Liver (tissue), 9 donors: Measurements from ENCODE around the gene TMBIM1. TPM values are rescaled to one million over a fixed set of nuclear protein-coding genes. Genes with fewer than 3 reads are reported as not detected.

ENCODE experiments used
- DNase-seq: peaks from one replicate; pipeline ENCODE4 v3.0.0-alpha.2; 2017; ENCODE audit warnings: low spot score
- H3K27ac ChIP-seq, 2 donors: one replicate each; pipeline ENCODE4 v1.7.0; 2013; ENCODE audit warnings: inconsistent platforms in 2 of 2, low read length in 2 of 2, control low read depth in 1 of 2, low read depth in 1 of 2, mild to moderate bottlenecking in 1 of 2
- H3K27me3 ChIP-seq, 4 donors: one replicate each; pipeline versions ENCODE4 v1.6.1 to v1.7.0; 2013; ENCODE audit warnings: low read length in 3 of 4, inconsistent platforms in 1 of 4, mild to moderate bottlenecking in 1 of 4, moderate library complexity in 1 of 4; ENCODE audit not compliant: control insufficient read depth in 4 of 4, insufficient read depth in 4 of 4
- H3K36me3 ChIP-seq, 4 donors: one replicate each; pipeline versions ENCODE4 v1.6.1 to v1.7.0; 2013; ENCODE audit warnings: low read length in 3 of 4, mild to moderate bottlenecking in 3 of 4, low read depth in 1 of 4, moderate library complexity in 1 of 4; ENCODE audit not compliant: control insufficient read depth in 4 of 4, insufficient read depth in 3 of 4
- H3K4me1 ChIP-seq, 4 donors: one replicate each; pipeline versions ENCODE4 v1.6.1 to v1.7.0; 2013; ENCODE audit warnings: low read length in 3 of 4, mild to moderate bottlenecking in 3 of 4, moderate library complexity in 1 of 4; ENCODE audit not compliant: control insufficient read depth in 4 of 4, insufficient read depth in 4 of 4
- H3K4me3 ChIP-seq, 3 donors: one replicate each; pipeline versions ENCODE4 v1.6.1 to v1.7.0; 2013; ENCODE audit warnings: low read length in 3 of 3, control low read depth in 1 of 3, low read depth in 1 of 3, mild to moderate bottlenecking in 1 of 3
- H3K9ac ChIP-seq, 2 donors: one replicate each; pipeline ENCODE4 v1.7.0; 2013; ENCODE audit warnings: low read length in 2 of 2, mild to moderate bottlenecking in 2 of 2, moderate library complexity in 2 of 2, control low read depth in 1 of 2, low read depth in 1 of 2
- H3K9me3 ChIP-seq, 4 donors: one replicate each; pipeline versions ENCODE4 v1.6.1 to v1.7.0; 2013; ENCODE audit warnings: low read length in 3 of 4; ENCODE audit not compliant: control insufficient read depth in 4 of 4
- EGR1 ChIP-seq, 2 donors: IDR thresholded peaks; 2 replicates each; pipeline ENCODE4 v1.6.1; 2016 to 2018; ENCODE audit warnings: antibody characterized with exemption in 2 of 2, low read depth in 2 of 2
- FOXA1 ChIP-seq: IDR thresholded peaks from 2 replicates; pipeline ENCODE4 v1.6.1; 2016; ENCODE audit warnings: antibody characterized with exemption
- GABPA ChIP-seq, 2 donors: IDR thresholded peaks in 1 of 2; conservative IDR thresholded peaks in 1 of 2; 2 replicates each; pipeline ENCODE4 v1.6.1; 2016; ENCODE audit warnings: antibody characterized with exemption in 2 of 2, mild to moderate bottlenecking in 1 of 2, moderate library complexity in 1 of 2
- HNF4A ChIP-seq, 2 donors: conservative IDR thresholded peaks; 2 replicates each; pipeline ENCODE4 v1.6.1; 2016; ENCODE audit warnings: antibody characterized with exemption in 2 of 2, mild to moderate bottlenecking in 2 of 2
- HNF4G ChIP-seq: IDR thresholded peaks from 2 replicates; pipeline ENCODE4 v1.6.1; 2016; ENCODE audit warnings: antibody characterized with exemption
- MAX ChIP-seq: IDR thresholded peaks from 2 replicates; pipeline ENCODE4 v1.6.1; 2016; ENCODE audit warnings: antibody characterized with exemption
- NR2F2 ChIP-seq: IDR thresholded peaks from 2 replicates; pipeline ENCODE4 v1.6.1; 2016; ENCODE audit warnings: antibody characterized with exemption
- WGBS: extraction: QIAGEN DNeasy Blood & Tissue Kit; methylation state at CpG from one replicate; pipeline ENCODE4 v1.1.7; 2013; 5-methylcytosine and 5-hydroxymethylcytosine counted together
- polyA plus RNA-seq, 2 donors: library from polyadenylated mRNA; stranded (reverse) in 1 of 2; unstranded in 1 of 2; fragments of 200-250 nt in 1 of 2; fragments of >200 nt in 1 of 2; fragmentation: Nextera tagmentation in 1 of 2; extraction: Ambion mirVana in 1 of 2; gene quantifications; one replicate each; pipeline versions ENCODE4 v1.2.1 to v1.2.3, GENCODE V29; 2013 to 2015
- total RNA-seq, 2 donors: library from RNA; depleted of rRNA; stranded (reverse); fragments of >200 nt; gene quantifications; one replicate each; pipeline ENCODE4 v1.2.3, GENCODE V29; 2014
- TF ChIP-seq, protein P1 (sequence below): IDR thresholded peaks from 2 replicates; pipeline ENCODE4 v1.6.1; 2016; ENCODE audit warnings: antibody characterized with exemption, mild to moderate bottlenecking
- TF ChIP-seq, protein P2 (sequence below): fragments of 150-350 bp; IDR thresholded peaks from 2 replicates; pipeline ENCODE4 v1.5.1; 2017; ENCODE audit warnings: improper control_type of control experiment, low read depth, low read length; ENCODE audit not compliant: missing input control
- donor health status: healthy.
- donor health status: healthy.
- donor health status: healthy.
- donor health status: healthy.
- donor health status: healthy.

Gene TMBIM1
- total and polyA plus RNA-seq, 4 donors, result 61.8 to 133 (median 114) TPM

- Histone ChIP-seq H3K4me3 (no peak overlapping the region), H3K27me3 (no peaks in the 10 kb centered on the region), H3K27ac (no peak overlapping the region), H3K9me3 (no peaks in the 10 kb centered on the region), H3K4me1 (peaks cover 0 to 5% (median 0%) of the 10 kb centered on the region in 4 donors), H3K9ac (no peak overlapping the region), H3K36me3 (peaks cover 9 to 49% (median 41%) of the 10 kb centered on the region in 4 donors)
- 97% methylated on average over 2 of the region's 2 CpGs for WGBS
- DNase-seq, result no peak
- TF ChIP-seq MAX (no peak), EGR1 (IDR thresholded peaks at IDR 0.05; ENCODE audit: low read depth in 2 of 2) (no peak), FOXA1 (no peak), GABPA (IDR thresholded peaks at IDR 0.05 in 1 of 2, conservative IDR thresholded peaks at IDR 0.05 in 1 of 2) (no peak), HNF4A (conservative IDR thresholded peaks at IDR 0.05) (no peak), HNF4G (no peak), NR2F2 (no peak)
- TF ChIP-seq, protein P1, sequence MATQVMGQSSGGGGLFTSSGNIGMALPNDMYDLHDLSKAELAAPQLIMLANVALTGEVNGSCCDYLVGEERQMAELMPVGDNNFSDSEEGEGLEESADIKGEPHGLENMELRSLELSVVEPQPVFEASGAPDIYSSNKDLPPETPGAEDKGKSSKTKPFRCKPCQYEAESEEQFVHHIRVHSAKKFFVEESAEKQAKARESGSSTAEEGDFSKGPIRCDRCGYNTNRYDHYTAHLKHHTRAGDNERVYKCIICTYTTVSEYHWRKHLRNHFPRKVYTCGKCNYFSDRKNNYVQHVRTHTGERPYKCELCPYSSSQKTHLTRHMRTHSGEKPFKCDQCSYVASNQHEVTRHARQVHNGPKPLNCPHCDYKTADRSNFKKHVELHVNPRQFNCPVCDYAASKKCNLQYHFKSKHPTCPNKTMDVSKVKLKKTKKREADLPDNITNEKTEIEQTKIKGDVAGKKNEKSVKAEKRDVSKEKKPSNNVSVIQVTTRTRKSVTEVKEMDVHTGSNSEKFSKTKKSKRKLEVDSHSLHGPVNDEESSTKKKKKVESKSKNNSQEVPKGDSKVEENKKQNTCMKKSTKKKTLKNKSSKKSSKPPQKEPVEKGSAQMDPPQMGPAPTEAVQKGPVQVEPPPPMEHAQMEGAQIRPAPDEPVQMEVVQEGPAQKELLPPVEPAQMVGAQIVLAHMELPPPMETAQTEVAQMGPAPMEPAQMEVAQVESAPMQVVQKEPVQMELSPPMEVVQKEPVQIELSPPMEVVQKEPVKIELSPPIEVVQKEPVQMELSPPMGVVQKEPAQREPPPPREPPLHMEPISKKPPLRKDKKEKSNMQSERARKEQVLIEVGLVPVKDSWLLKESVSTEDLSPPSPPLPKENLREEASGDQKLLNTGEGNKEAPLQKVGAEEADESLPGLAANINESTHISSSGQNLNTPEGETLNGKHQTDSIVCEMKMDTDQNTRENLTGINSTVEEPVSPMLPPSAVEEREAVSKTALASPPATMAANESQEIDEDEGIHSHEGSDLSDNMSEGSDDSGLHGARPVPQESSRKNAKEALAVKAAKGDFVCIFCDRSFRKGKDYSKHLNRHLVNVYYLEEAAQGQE, result no peak
Measured at GRCh38 chr2:218235017-218235416, 57.3 kb downstream of the TMBIM1 start.

DNA sequence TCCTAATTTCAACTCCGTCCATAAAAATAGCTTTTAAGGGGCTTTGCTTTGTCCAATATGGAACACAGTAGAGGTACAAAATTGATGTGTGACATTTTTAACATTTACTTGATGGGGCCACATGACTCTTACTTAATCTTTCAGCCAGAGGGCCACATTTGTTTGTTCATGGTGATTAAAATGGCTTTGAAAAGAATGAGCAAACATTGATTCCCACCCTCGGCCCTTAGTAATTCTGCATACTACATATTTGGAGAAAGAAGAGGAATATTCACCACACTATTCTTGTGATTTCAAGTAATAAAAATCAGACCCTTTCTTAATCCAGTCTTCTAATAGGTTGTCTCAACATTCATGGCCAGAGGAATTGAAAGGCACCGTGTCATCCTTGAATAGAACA is 57.8 kb downstream of the TMBIM1 start:
- WGBS, result 58% methylated on average over 3 of the region's 3 CpGs
- Histone ChIP-seq H3K9me3 (no peaks in the 10 kb centered on the region), H3K4me3 (no peak overlapping the region), H3K27me3 (no peaks in the 10 kb centered on the region), H3K4me1 (peaks cover 0 to 5% (median 1%) of the 10 kb centered on the region in 4 donors), H3K27ac (no peak overlapping the region), H3K36me3 (peaks cover 9 to 50% (median 41%) of the 10 kb centered on the region in 4 donors), H3K9ac (no peak overlapping the region)
- DNase-seq, result no peak
- TF ChIP-seq FOXA1, result no peak
- TF ChIP-seq, protein P2, sequence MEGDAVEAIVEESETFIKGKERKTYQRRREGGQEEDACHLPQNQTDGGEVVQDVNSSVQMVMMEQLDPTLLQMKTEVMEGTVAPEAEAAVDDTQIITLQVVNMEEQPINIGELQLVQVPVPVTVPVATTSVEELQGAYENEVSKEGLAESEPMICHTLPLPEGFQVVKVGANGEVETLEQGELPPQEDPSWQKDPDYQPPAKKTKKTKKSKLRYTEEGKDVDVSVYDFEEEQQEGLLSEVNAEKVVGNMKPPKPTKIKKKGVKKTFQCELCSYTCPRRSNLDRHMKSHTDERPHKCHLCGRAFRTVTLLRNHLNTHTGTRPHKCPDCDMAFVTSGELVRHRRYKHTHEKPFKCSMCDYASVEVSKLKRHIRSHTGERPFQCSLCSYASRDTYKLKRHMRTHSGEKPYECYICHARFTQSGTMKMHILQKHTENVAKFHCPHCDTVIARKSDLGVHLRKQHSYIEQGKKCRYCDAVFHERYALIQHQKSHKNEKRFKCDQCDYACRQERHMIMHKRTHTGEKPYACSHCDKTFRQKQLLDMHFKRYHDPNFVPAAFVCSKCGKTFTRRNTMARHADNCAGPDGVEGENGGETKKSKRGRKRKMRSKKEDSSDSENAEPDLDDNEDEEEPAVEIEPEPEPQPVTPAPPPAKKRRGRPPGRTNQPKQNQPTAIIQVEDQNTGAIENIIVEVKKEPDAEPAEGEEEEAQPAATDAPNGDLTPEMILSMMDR, result no peak
- TF ChIP-seq, protein P1, result no peak
